Inflammatory macrophage treated with lipopolysaccharide for 1 hour (primary cell): ENCODE results near the gene GUCY2D.
"Not testable (repeated sequence)": the region's sequence is repeated elsewhere in the genome, so short reads cannot be mapped to it uniquely, and the experiment has no call there.

Experiments used
- DNase-seq, 2 donors: peaks; one replicate each; pipeline ENCODE4 v3.0.0-alpha.2; 2020 to 2022

The GUCY2D gene

GRCh38 chr17:8046929-8047768 lies 44.7 kb downstream of the GUCY2D start:
- no peak for DNase-seq

- DNase-seq = no peak
These were observed 45.3 kb downstream of the GUCY2D start for GRCh38 chr17:8047769-8048110.

- DNase-seq = no peak
These were observed 45.8 kb downstream of the GUCY2D start for GRCh38 chr17:8048236-8048635.

- no peak for DNase-seq
These were observed 46.3 kb downstream of the GUCY2D start for GRCh38 chr17:8048736-8049135.

GRCh38 chr17:8051831-8052230 lies 49.4 kb downstream of the GUCY2D start:
- no peak for DNase-seq

- DNase-seq = no peak
These were observed 50.1 kb downstream of the GUCY2D start for GRCh38 chr17:8052256-8053252.

GRCh38 chr17:8053600-8053999 lies 51.2 kb downstream of the GUCY2D start:
- no peak for DNase-seq

- DNase-seq = no peak
These were observed 53.4 kb downstream of the GUCY2D start for GRCh38 chr17:8055851-8056231.

GRCh38 chr17:8056232-8056975 lies 54.0 kb downstream of the GUCY2D start:
- peak; percentile 78 to 81 for DNase-seq

GRCh38 chr17:8056976-8057625 lies 54.7 kb downstream of the GUCY2D start:
- DNase-seq = no peak

GRCh38 chr17:8057691-8058114 lies 55.3 kb downstream of the GUCY2D start:
- DNase-seq = peak; percentile 67 to 92

GRCh38 chr17:8059131-8059530 lies 56.7 kb downstream of the GUCY2D start:
- DNase-seq = no peak

GRCh38 chr17:8060274-8060673 lies 57.9 kb downstream of the GUCY2D start:
- peak; percentile 61 to 99 for DNase-seq

GRCh38 chr17:8061851-8062250 lies 59.4 kb downstream of the GUCY2D start:
- not testable (repeated sequence) for DNase-seq

- DNase-seq = no peak
These were observed 60.0 kb downstream of the GUCY2D start for GRCh38 chr17:8062435-8062806.

- no peak for DNase-seq
These were observed 60.5 kb downstream of the GUCY2D start for GRCh38 chr17:8062807-8063483.

- no peak for DNase-seq
These were observed 61.5 kb downstream of the GUCY2D start for GRCh38 chr17:8063761-8064534.

GRCh38 chr17:8064561-8065019 lies 62.2 kb downstream of the GUCY2D start:
- DNase-seq = no peak

GRCh38 chr17:8066841-8067775 lies 64.7 kb downstream of the GUCY2D start:
- no peak for DNase-seq

- DNase-seq = no peak
These were observed 65.4 kb downstream of the GUCY2D start for GRCh38 chr17:8067806-8068205.
